IMR-90 (cell line): ENCODE results near the gene FUT7. TPM values are rescaled to one million over a fixed set of nuclear protein-coding genes. Genes with fewer than 3 reads are reported as not detected.

Experiments used
- ATAC-seq: fragments of 200-7000 bp; cut with Tn5 transposase; 2 replicates; pipeline ENCODE4 v1.9.1; 2020; ENCODE audit warnings: low read depth, mild to moderate bottlenecking, moderate library complexity
- BruUV-seq: library from RNA; stranded (reverse); fragments of 400-500 nt; replicated peaks from 2 replicates; lab custom pipeline; 2021; lab: Mats Ljungman, UMichigan
- CTCF ChIA-PET: fragments of 300-600 bp; formaldehyde crosslinking; extraction: SDS; loops from one replicate; lab custom pipeline; 2021; ENCODE audit warnings: antibody characterized with exemption; lab: Yijun Ruan, JAX
- POLR2A ChIA-PET: fragments of 300-600 bp; sonication (Branson Sonifier 250); formaldehyde crosslinking; loops from one replicate; lab custom pipeline; 2022; ENCODE audit warnings: antibody characterized with exemption; ENCODE audit not compliant: unreplicated experiment; lab: Charles Lee
- DNase-seq: peaks from one replicate; pipeline ENCODE4 v3.0.0; 2013
- H2AFZ ChIP-seq: replicated peaks from 2 replicates; pipeline ENCODE3; 2013; ENCODE audit warnings: low read length, mild to moderate bottlenecking; ENCODE audit not compliant: poor library complexity
- H2AK5ac ChIP-seq: 2 replicates; pipeline ENCODE4 v1.6.1; 2013; ENCODE audit warnings: low read depth, low read length, inconsistent platforms
- H2AK9ac ChIP-seq: replicated peaks from 2 replicates; pipeline ENCODE3; 2013; ENCODE audit warnings: mild to moderate bottlenecking, low read depth, low read length, moderate library complexity; ENCODE audit not compliant: poor library complexity
- H2BK120ac ChIP-seq: 2 replicates; pipeline ENCODE4 v1.6.1; 2013; ENCODE audit warnings: low read depth, low read length, inconsistent platforms
- H2BK15ac ChIP-seq: 3 replicates; pipeline ENCODE4 v1.6.1; 2013; ENCODE audit warnings: low read depth, low read length, inconsistent platforms
- H2BK20ac ChIP-seq: 2 replicates; pipeline ENCODE4 v1.6.1; 2013; ENCODE audit warnings: low read depth, mild to moderate bottlenecking, inconsistent platforms, low read length, moderate library complexity
- H2BK5ac ChIP-seq: 2 replicates; pipeline ENCODE4 v1.6.1; 2013; ENCODE audit warnings: mild to moderate bottlenecking, low read depth, low read length, inconsistent platforms; ENCODE audit not compliant: poor library complexity, severe bottlenecking
- H3K14ac ChIP-seq: replicated peaks from 2 replicates; pipeline ENCODE4 v1.6.1; 2013; ENCODE audit warnings: low read depth, low read length, inconsistent platforms
- H3K18ac ChIP-seq: 2 replicates; pipeline ENCODE4 v1.6.1; 2013; ENCODE audit warnings: low read depth, low read length, control low read depth
- H3K23ac ChIP-seq: 2 replicates; pipeline ENCODE4 v1.6.1; 2013; ENCODE audit warnings: low read depth, low read length, inconsistent platforms
- H3K27ac ChIP-seq: 2 replicates; pipeline ENCODE4 v1.5.1; 2013; ENCODE audit warnings: mild to moderate bottlenecking, control low read depth, low read length; ENCODE audit not compliant: insufficient read depth
- H3K27me3 ChIP-seq: 2 replicates; pipeline ENCODE4 v1.6.1; 2013; ENCODE audit warnings: low read length; ENCODE audit not compliant: control insufficient read depth, insufficient read depth
- H3K36me3 ChIP-seq: 2 replicates; pipeline ENCODE4 v1.6.1; 2013; ENCODE audit warnings: low read length, mixed read lengths; ENCODE audit not compliant: control insufficient read depth, insufficient read depth
- H3K4ac ChIP-seq: 2 replicates; pipeline ENCODE4 v1.6.1; 2013; ENCODE audit warnings: low read depth, low read length, inconsistent platforms
- H3K4me1 ChIP-seq: 2 replicates; pipeline ENCODE4 v1.6.1; 2013; ENCODE audit warnings: low read length, mixed read lengths; ENCODE audit not compliant: control insufficient read depth, insufficient read depth
- H3K4me2 ChIP-seq: 2 replicates; pipeline ENCODE4 v1.6.1; 2013; ENCODE audit warnings: low read depth, mild to moderate bottlenecking, control low read depth, low read length, moderate library complexity
- H3K4me3 ChIP-seq: 2 replicates; pipeline ENCODE4 v1.5.1; 2013; ENCODE audit warnings: low read depth, mild to moderate bottlenecking, control low read depth, low read length, moderate library complexity; ENCODE audit not compliant: insufficient read depth
- H3K56ac ChIP-seq: 2 replicates; pipeline ENCODE4 v1.6.1; 2013; ENCODE audit warnings: low read length, inconsistent platforms; ENCODE audit not compliant: insufficient read depth; ENCODE audit errors: extremely low read depth
- H3K79me1 ChIP-seq, 2 experiments: 2 replicates each; pipeline ENCODE4 v1.6.1; 2013; ENCODE audit warnings: low read length in 2 of 2, inconsistent platforms in 1 of 2, low read depth in 1 of 2
- H3K9ac ChIP-seq: 2 replicates; pipeline ENCODE4 v1.6.1; 2013; ENCODE audit warnings: low read depth, low read length, control low read depth
- H3K9me1 ChIP-seq: 2 replicates; pipeline ENCODE4 v1.6.1; 2013; ENCODE audit warnings: low read length, inconsistent platforms; ENCODE audit not compliant: insufficient read depth
- H3K9me3 ChIP-seq: 2 replicates; pipeline ENCODE4 v1.6.1; 2013; ENCODE audit warnings: low read length; ENCODE audit not compliant: control insufficient read depth, insufficient read depth
- H4K20me1 ChIP-seq: 2 replicates; pipeline ENCODE4 v1.6.1; 2013; ENCODE audit warnings: low read length, inconsistent platforms; ENCODE audit not compliant: insufficient read depth
- H4K5ac ChIP-seq: 2 replicates; pipeline ENCODE4 v1.6.1; 2013; ENCODE audit warnings: mild to moderate bottlenecking, low read depth, low read length, control low read depth
- H4K8ac ChIP-seq, 2 experiments: 2 replicates each; pipeline ENCODE4 v1.6.1; 2013; ENCODE audit warnings: low read depth in 2 of 2, low read length in 2 of 2, control low read depth in 1 of 2, inconsistent platforms in 1 of 2
- H4K91ac ChIP-seq: 2 replicates; pipeline ENCODE4 v1.6.1; 2013; ENCODE audit warnings: low read depth, low read length, inconsistent platforms; ENCODE audit not compliant: insufficient read depth
- BHLHE40 ChIP-seq: fragments of 150-350 bp; IDR thresholded peaks from 2 replicates; pipeline ENCODE4 v1.6.1; 2016; ENCODE audit warnings: mild to moderate bottlenecking, low read depth, low read length
- CHD1 ChIP-seq: IDR thresholded peaks from 2 replicates; pipeline ENCODE4 v1.6.1; 2012; ENCODE audit warnings: low read depth, low read length, improper control_type of control experiment
- CTCF ChIP-seq: conservative IDR thresholded peaks from 2 replicates; pipeline ENCODE4 v1.5.1; 2012; ENCODE audit warnings: mild to moderate bottlenecking, low read depth, low read length, improper control_type of control experiment
- ELK1 ChIP-seq: fragments of 150-350 bp; IDR thresholded peaks from 2 replicates; pipeline ENCODE4 v1.6.1; 2016; ENCODE audit warnings: low read depth, mild to moderate bottlenecking, low read length, moderate library complexity, borderline replicate concordance
- MAFK ChIP-seq: IDR thresholded peaks from 2 replicates; pipeline ENCODE4 v1.6.1; 2012; ENCODE audit warnings: low read depth, low read length, improper control_type of control experiment
- NFE2L2 ChIP-seq: fragments of 150-350 bp; IDR thresholded peaks from 2 replicates; pipeline ENCODE4 v1.6.1; 2016; ENCODE audit warnings: low read depth, mild to moderate bottlenecking, low read length
- POLR2A ChIP-seq: IDR thresholded peaks from 2 replicates; pipeline ENCODE4 v1.6.1; 2012; ENCODE audit warnings: mild to moderate bottlenecking, low read depth, low read length
- SMC3 ChIP-seq: fragments of 150-350 bp; IDR thresholded peaks from 2 replicates; pipeline ENCODE4 v1.6.1; 2016; ENCODE audit warnings: low read depth, mild to moderate bottlenecking, antibody characterized with exemption, low read length, moderate library complexity
- WGBS, 2 experiments: methylation state at CpG; one replicate each; pipeline versions ENCODE4 v1.1.5 to v1.1.7; 2013; ENCODE audit warnings: missing lambda C conversion rate in 2 of 2; ENCODE audit not compliant: insufficient read length in 1 of 2; ENCODE audit errors: extremely low coverage in 2 of 2; 5-methylcytosine and 5-hydroxymethylcytosine counted together
- dilution Hi-C: fragments of 300-500 bp; cut with HindIII; formaldehyde crosslinking; loops from one replicate; pipeline ENCODE4 v1.14.3; 2018; ENCODE audit warnings: low sequenced_read_pairs; ENCODE audit not compliant: unreplicated experiment
- in situ Hi-C: fragments of 300-500 bp; cut with MboI; formaldehyde crosslinking; loops from 3 replicates; pipeline ENCODE4 v1.14.3; 2019; ENCODE audit warnings: low sequenced_read_pairs, inconsistent platforms, mixed read lengths
- intact Hi-C: fragments of 100-400 bp; cut with micrococcal nuclease; formaldehyde crosslinking; loops from 2 replicates; pipeline ENCODE4 v1.10.0; 2022
- polyA plus RNA-seq, 3 experiments: library from polyadenylated mRNA; depleted of rRNA; stranded (reverse); fragments of >200 nt; gene quantifications; 2 replicates each; pipeline ENCODE4 v1.2.3, GENCODE V29; 2012; ENCODE audit warnings: low replicate concordance in 1 of 3
- total RNA-seq: library from RNA; depleted of rRNA; stranded (reverse); fragments of >200 nt; gene quantifications from 2 replicates; pipeline ENCODE4 v1.2.3, GENCODE V29; 2012

The FUT7 gene
- total and polyA plus RNA-seq, 2 of the 4 experiments (the other 2 are of a cell fraction): not detected

- no peak overlapping the region for H3K4me2 ChIP-seq
- H4K8ac ChIP-seq: no peak overlapping the region
- intact Hi-C loops: no loop called here
- no peaks in the 10 kb centered on the region; the same call in 1 of the 2 replicates for H3K27me3 ChIP-seq
- 91% methylated on average over 9 of the region's 26 CpGs; no CpG with 5 or more reads in 1 of the 2 experiments for WGBS, 2 experiments
- in situ Hi-C loops: no loop called here
- ATAC-seq (no peak), DNase-seq (no peak)
- H3K36me3 ChIP-seq: no peaks in the 10 kb centered on the region
- no peaks in the 10 kb centered on the region for H4K20me1 ChIP-seq
- no peak for TF ChIP-seq MAFK
- TF ChIP-seq POLR2A: no peak
- TF ChIP-seq CHD1: no peak
- TF ChIP-seq SMC3: no peak
- no peak for TF ChIP-seq NFE2L2
- no peak for TF ChIP-seq BHLHE40
- no peak for TF ChIP-seq ELK1
- no peak for TF ChIP-seq CTCF
- H3K79me1 ChIP-seq: peaks cover 2 to 11% of the 10 kb centered on the region in 2 experiments
- H3K56ac ChIP-seq: no peak overlapping the region
- no peak overlapping the region for H2BK120ac ChIP-seq
- H3K4ac ChIP-seq: no peak overlapping the region
- H3K4me1 ChIP-seq: peaks cover 3% of the 10 kb centered on the region; the same call in 1 of the 2 replicates
- no peak overlapping the region for H3K27ac ChIP-seq
- H2AK5ac ChIP-seq: no peak overlapping the region
- H2AFZ ChIP-seq: no peak overlapping the region
- no peak overlapping the region for H2BK15ac ChIP-seq
- dilution Hi-C loops: no loop called here
- no peak overlapping the region for H3K14ac ChIP-seq
- no peak overlapping the region for H4K91ac ChIP-seq
- no TSS peak for BruUV-seq
- no peak overlapping the region for H2BK5ac ChIP-seq
- no peak overlapping the region for H3K18ac ChIP-seq
- no peak overlapping the region for H3K4me3 ChIP-seq
- no peaks in the 10 kb centered on the region for H3K9me3 ChIP-seq
- no peak overlapping the region for H4K5ac ChIP-seq
- no peak overlapping the region for H3K23ac ChIP-seq
- ChIA-PET CTCF (interaction anchor here (1.1 kb wide), 1 partner anchor 20 kb away, joined by 4 read pairs; no protein-coding TSS in a partner anchor), POLR2A (no interaction called here)
- no peak overlapping the region for H3K9ac ChIP-seq
- H3K9me1 ChIP-seq: no peaks in the 10 kb centered on the region
- no peak overlapping the region for H2BK20ac ChIP-seq
- no peak overlapping the region for H2AK9ac ChIP-seq
Observed at GRCh38 chr9:137066096-137066861, 34.4 kb upstream of the FUT7 start.
